K562 (cell line): ENCODE results near the gene SDC3. TPM values are rescaled to one million over a fixed set of nuclear protein-coding genes. Genes with fewer than 3 reads are reported as not detected.
A peak's percentile ranks its signal among the peaks of the same experiment; 100 is the strongest.

Source experiments
- CBX2 ChIP-seq: fragments of 200-600 bp; sonication (generic); IDR thresholded peaks from one replicate; pipeline ENCODE4 v1.6.1; 2012; ENCODE audit warnings: mild to moderate bottlenecking, low read length, inconsistent platforms; ENCODE audit not compliant: insufficient read depth, poor library complexity, severe bottlenecking
- EP400 ChIP-seq: fragments of 450-650 bp; IDR thresholded peaks from 2 replicates; pipeline ENCODE4 v1.6.1; 2017; ENCODE audit warnings: antibody characterized with exemption, mild to moderate bottlenecking, moderate library complexity
- MEF2D ChIP-seq: conservative IDR thresholded peaks from 2 replicates; pipeline ENCODE4 v1.6.1; 2016; ENCODE audit warnings: low read depth, missing genetic modification characterization, missing compliant biosample characterization
- MTF1 ChIP-seq: fragments of 250-450 bp; sonication (Bioruptor Pico); IDR thresholded peaks from 2 replicates; pipeline ENCODE4 v1.9.0; 2021; ENCODE audit warnings: moderate library complexity, mild to moderate bottlenecking, inconsistent platforms, borderline replicate concordance
- OTX1 ChIP-seq: fragments of 450-650 bp; formaldehyde crosslinking; IDR thresholded peaks from 2 replicates; pipeline ENCODE4 v1.4.0; 2022; ENCODE audit warnings: mild to moderate bottlenecking
- POLR2G ChIP-seq: fragments of 200-400 bp; formaldehyde crosslinking; IDR thresholded peaks from 2 replicates; pipeline ENCODE4 v1.6.1; 2017; ENCODE audit warnings: low read depth, mild to moderate bottlenecking, antibody characterized with exemption, low read length, moderate library complexity
- TAF9B ChIP-seq: fragments of 450-650 bp; IDR thresholded peaks from 2 replicates; pipeline ENCODE4 v1.6.1; 2018; ENCODE audit warnings: mild to moderate bottlenecking; ENCODE audit not compliant: partially characterized antibody
- ZBTB1 ChIP-seq: sonication (generic); formaldehyde crosslinking; IDR thresholded peaks from 2 replicates; pipeline ENCODE4 v1.8.1; 2023; ENCODE audit warnings: missing genetic modification reagents, low read depth, mild to moderate bottlenecking, borderline replicate concordance
- ZNF121 ChIP-seq: sonication (generic); formaldehyde crosslinking; conservative IDR thresholded peaks from 2 replicates; pipeline ENCODE4 v1.8.0; 2022; ENCODE audit warnings: missing genetic modification reagents
- ZNF384 ChIP-seq: IDR thresholded peaks from 2 replicates; pipeline ENCODE4 v1.6.1; 2012; ENCODE audit warnings: low read depth, low read length, improper control_type of control experiment
- polyA plus RNA-seq, 8 experiments: library from polyadenylated mRNA; depleted of rRNA in 4 of 8; stranded (reverse) in 5 of 8; unstranded in 3 of 8; fragments of >200 nt; fragmentation: Nextera tagmentation in 2 of 8; fragmentation: Illumina TruSeq in 1 of 8; extraction: Ambion mirVana in 2 of 8; extraction: Trizol in 1 of 8; gene quantifications; 2 replicates each; pipeline versions ENCODE4 v1.2.1 to v1.2.3, GENCODE V29; 2011 to 2014; ENCODE audit warnings: inconsistent platforms in 1 of 8, missing spikeins in 1 of 8
- total RNA-seq, 7 experiments: library from RNA; depleted of rRNA in 6 of 7; stranded (reverse); fragments of >200 nt in 6 of 7; fragmentation: Illumina TruSeq in 2 of 7; extraction: Trizol in 2 of 7; gene quantifications; 2 replicates each; pipeline versions ENCODE4 v1.2.1 to v1.2.3, GENCODE V29; 2011 to 2021; ENCODE audit warnings: low replicate concordance in 1 of 7
- TF ChIP-seq, protein P1 (sequence below): fragments of 450-650 bp; IDR thresholded peaks from 2 replicates; pipeline ENCODE4 v1.6.1; 2017; ENCODE audit warnings: antibody characterized with exemption
- TF ChIP-seq, protein P2 (sequence below): fragments of 450-650 bp; IDR thresholded peaks from 2 replicates; pipeline ENCODE4 v1.6.1; 2016; ENCODE audit warnings: low read depth
- TF ChIP-seq, protein P3 (sequence below): fragments of 250-450 bp; sonication (Bioruptor Pico); IDR thresholded peaks from 2 replicates; pipeline ENCODE4 v1.5.0; 2020; ENCODE audit warnings: mild to moderate bottlenecking
- TF ChIP-seq, protein P4 (sequence below): fragments of 250-450 bp; sonication (Bioruptor Pico); IDR thresholded peaks from 2 replicates; pipeline ENCODE4 v1.8.0; 2021; ENCODE audit warnings: moderate library complexity, mild to moderate bottlenecking, inconsistent platforms

SDC3 gene
- total and polyA plus RNA-seq, 9 of the 15 experiments (the other 6 are each of a cell fraction or from before 2014, with no cell fraction given) = 0.38 to 44.1 (median 12.1) TPM

DNA sequence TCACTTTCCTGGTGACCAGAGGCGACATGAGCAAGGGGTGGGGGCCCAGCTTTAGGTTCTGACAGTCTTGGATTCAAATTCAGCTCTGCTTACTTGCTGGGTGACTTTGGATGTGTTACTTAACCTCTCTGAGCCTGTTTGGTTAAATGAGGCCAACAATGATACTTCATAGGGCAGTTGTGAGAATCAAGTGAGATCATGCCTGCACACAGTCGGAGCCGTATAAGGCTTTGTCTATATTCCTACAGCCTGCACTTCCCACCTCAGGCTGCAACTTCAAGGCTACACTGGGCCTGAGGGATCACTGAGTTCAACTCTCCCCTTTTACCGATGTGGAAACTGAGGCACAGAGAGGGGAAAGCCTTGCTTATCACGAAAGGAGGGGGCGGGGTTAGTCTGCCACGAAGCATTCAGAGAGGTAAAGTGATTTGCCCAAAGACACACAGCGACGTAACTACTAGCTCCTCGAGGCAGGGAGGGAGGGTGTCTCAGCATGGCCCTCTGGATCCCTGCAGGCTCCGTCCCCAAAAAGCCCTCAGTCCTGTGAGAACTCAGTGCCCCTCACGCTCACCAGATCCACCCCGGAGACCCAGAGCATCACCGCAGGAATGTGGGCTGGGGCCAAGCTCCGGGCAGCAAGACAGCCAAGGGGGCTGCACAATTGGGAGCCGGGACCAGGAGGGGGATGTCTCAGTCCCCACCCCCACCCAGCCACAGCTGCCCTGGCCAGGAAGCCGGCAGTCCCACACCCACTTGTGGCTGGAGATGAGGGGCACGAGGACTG is 25.0 kb downstream of the SDC3 start (continued):
- TF ChIP-seq, protein P1, sequence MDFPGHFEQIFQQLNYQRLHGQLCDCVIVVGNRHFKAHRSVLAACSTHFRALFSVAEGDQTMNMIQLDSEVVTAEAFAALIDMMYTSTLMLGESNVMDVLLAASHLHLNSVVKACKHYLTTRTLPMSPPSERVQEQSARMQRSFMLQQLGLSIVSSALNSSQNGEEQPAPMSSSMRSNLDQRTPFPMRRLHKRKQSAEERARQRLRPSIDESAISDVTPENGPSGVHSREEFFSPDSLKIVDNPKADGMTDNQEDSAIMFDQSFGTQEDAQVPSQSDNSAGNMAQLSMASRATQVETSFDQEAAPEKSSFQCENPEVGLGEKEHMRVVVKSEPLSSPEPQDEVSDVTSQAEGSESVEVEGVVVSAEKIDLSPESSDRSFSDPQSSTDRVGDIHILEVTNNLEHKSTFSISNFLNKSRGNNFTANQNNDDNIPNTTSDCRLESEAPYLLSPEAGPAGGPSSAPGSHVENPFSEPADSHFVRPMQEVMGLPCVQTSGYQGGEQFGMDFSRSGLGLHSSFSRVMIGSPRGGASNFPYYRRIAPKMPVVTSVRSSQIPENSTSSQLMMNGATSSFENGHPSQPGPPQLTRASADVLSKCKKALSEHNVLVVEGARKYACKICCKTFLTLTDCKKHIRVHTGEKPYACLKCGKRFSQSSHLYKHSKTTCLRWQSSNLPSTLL = no peak
- TF ChIP-seq MEF2D (tag) (no peak), EP400 (no peak), POLR2G (peak; percentile 38), CBX2 (no peak), MTF1 (CRISPR knock-in tag) (no peak), ZNF384 (no peak), OTX1 (CRISPR knock-in tag) (no peak), ZBTB1 (CRISPR knock-in tag) (no peak), ZNF121 (CRISPR knock-in tag) (no peak), TAF9B (no peak)
- TF ChIP-seq, protein P2, sequence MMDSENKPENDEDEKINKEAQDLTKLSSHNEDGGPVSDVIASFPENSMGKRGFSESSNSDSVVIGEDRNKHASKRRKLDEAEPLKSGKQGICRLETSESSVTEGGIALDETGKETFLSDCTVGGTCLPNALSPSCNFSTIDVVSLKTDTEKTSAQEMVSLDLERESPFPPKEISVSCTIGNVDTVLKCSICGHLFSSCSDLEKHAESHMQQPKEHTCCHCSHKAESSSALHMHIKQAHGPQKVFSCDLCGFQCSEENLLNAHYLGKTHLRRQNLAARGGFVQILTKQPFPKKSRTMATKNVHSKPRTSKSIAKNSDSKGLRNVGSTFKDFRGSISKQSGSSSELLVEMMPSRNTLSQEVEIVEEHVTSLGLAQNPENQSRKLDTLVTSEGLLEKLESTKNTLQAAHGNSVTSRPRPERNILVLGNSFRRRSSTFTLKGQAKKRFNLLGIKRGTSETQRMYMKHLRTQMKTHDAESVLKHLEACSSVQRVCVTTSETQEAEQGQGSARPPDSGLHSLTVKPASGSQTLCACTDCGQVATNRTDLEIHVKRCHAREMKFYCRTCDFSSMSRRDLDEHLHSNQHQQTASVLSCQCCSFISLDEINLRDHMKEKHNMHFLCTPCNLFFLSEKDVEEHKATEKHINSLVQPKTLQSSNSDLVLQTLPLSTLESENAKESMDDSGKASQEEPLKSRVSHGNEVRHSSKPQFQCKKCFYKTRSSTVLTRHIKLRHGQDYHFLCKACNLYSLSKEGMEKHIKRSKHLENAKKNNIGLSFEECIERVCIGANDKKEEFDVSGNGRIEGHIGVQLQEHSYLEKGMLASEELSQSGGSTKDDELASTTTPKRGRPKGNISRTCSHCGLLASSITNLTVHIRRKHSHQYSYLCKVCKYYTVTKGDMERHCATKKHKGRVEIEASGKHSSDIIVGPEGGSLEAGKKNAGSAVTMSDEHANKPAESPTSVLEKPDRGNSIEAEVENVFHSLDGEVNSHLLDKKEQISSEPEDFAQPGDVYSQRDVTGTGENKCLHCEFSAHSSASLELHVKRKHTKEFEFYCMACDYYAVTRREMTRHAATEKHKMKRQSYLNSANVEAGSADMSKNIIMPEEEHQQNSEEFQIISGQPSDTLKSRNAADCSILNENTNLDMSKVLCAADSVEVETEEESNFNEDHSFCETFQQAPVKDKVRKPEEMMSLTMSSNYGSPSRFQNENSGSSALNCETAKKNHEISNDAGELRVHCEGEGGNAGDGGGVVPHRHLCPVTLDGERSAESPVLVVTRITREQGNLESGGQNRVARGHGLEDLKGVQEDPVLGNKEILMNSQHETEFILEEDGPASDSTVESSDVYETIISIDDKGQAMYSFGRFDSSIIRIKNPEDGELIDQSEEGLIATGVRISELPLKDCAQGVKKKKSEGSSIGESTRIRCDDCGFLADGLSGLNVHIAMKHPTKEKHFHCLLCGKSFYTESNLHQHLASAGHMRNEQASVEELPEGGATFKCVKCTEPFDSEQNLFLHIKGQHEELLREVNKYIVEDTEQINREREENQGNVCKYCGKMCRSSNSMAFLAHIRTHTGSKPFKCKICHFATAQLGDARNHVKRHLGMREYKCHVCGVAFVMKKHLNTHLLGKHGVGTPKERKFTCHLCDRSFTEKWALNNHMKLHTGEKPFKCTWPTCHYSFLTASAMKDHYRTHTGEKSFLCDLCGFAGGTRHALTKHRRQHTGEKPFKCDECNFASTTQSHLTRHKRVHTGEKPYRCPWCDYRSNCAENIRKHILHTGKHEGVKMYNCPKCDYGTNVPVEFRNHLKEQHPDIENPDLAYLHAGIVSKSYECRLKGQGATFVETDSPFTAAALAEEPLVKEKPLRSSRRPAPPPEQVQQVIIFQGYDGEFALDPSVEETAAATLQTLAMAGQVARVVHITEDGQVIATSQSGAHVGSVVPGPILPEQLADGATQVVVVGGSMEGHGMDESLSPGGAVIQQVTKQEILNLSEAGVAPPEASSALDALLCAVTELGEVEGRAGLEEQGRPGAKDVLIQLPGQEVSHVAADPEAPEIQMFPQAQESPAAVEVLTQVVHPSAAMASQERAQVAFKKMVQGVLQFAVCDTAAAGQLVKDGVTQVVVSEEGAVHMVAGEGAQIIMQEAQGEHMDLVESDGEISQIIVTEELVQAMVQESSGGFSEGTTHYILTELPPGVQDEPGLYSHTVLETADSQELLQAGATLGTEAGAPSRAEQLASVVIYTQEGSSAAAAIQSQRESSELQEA = no peak
- TF ChIP-seq, protein P3, sequence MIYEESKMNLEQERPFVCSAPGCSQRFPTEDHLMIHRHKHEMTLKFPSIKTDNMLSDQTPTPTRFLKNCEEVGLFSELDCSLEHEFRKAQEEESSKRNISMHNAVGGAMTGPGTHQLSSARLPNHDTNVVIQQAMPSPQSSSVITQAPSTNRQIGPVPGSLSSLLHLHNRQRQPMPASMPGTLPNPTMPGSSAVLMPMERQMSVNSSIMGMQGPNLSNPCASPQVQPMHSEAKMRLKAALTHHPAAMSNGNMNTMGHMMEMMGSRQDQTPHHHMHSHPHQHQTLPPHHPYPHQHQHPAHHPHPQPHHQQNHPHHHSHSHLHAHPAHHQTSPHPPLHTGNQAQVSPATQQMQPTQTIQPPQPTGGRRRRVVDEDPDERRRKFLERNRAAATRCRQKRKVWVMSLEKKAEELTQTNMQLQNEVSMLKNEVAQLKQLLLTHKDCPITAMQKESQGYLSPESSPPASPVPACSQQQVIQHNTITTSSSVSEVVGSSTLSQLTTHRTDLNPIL (CRISPR knock-in tag) = no peak
- TF ChIP-seq, protein P4, sequence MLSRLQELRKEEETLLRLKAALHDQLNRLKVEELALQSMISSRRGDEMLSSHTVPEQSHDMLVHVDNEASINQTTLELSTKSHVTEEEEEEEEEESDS = no peak
